Measurements from ENCODE around the gene GGPS1.

GRCh38 chr1:235295902-235296350, 32.4 kb upstream of the GGPS1 start:
- TF ChIP-seq, protein P1, sequence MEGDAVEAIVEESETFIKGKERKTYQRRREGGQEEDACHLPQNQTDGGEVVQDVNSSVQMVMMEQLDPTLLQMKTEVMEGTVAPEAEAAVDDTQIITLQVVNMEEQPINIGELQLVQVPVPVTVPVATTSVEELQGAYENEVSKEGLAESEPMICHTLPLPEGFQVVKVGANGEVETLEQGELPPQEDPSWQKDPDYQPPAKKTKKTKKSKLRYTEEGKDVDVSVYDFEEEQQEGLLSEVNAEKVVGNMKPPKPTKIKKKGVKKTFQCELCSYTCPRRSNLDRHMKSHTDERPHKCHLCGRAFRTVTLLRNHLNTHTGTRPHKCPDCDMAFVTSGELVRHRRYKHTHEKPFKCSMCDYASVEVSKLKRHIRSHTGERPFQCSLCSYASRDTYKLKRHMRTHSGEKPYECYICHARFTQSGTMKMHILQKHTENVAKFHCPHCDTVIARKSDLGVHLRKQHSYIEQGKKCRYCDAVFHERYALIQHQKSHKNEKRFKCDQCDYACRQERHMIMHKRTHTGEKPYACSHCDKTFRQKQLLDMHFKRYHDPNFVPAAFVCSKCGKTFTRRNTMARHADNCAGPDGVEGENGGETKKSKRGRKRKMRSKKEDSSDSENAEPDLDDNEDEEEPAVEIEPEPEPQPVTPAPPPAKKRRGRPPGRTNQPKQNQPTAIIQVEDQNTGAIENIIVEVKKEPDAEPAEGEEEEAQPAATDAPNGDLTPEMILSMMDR (optimal IDR thresholded peaks at IDR 0.05 in 1 of 3, IDR thresholded peaks at IDR 0.05 in 1 of 3, conservative IDR thresholded peaks at IDR 0.05 in 1 of 3; ENCODE audit: extremely low read depth in 1 of 3, insufficient read depth in 2 of 3, low read length in 3 of 3), result no peak
- TF ChIP-seq EZH2 (IDR thresholded peaks at IDR 0.05; ENCODE audit: low read length), result no peak
